BE2C (cell line): ENCODE measurements around the gene TAF6.

ENCODE experiments used
- DNase-seq: peaks from one replicate; pipeline ENCODE4 v3.0.0-alpha.2; 2020
- H3K27me3 ChIP-seq: fragments of 250-450 bp; sonication (Bioruptor Pico); 2 replicates; pipeline ENCODE4 v1.5.1; 2020; ENCODE audit warnings: mild to moderate bottlenecking
- H3K36me3 ChIP-seq: fragments of 250-450 bp; sonication (Bioruptor Pico); 2 replicates; pipeline ENCODE4 v1.5.1; 2020; ENCODE audit warnings: mild to moderate bottlenecking
- H3K4me1 ChIP-seq: fragments of 250-450 bp; sonication (Bioruptor Pico); 2 replicates; pipeline ENCODE4 v1.5.1; 2020
- H3K4me3 ChIP-seq: 2 replicates; pipeline ENCODE4 v1.5.1; 2011; ENCODE audit warnings: low read depth, low read length
- H3K9me3 ChIP-seq: fragments of 250-450 bp; sonication (Bioruptor Pico); 2 replicates; pipeline ENCODE4 v1.5.1; 2020
- TF ChIP-seq, protein P1 (sequence below): IDR thresholded peaks from 2 replicates; pipeline ENCODE4 v1.5.1; 2012; ENCODE audit warnings: mild to moderate bottlenecking, low read depth, low read length

The TAF6 gene

DNA sequence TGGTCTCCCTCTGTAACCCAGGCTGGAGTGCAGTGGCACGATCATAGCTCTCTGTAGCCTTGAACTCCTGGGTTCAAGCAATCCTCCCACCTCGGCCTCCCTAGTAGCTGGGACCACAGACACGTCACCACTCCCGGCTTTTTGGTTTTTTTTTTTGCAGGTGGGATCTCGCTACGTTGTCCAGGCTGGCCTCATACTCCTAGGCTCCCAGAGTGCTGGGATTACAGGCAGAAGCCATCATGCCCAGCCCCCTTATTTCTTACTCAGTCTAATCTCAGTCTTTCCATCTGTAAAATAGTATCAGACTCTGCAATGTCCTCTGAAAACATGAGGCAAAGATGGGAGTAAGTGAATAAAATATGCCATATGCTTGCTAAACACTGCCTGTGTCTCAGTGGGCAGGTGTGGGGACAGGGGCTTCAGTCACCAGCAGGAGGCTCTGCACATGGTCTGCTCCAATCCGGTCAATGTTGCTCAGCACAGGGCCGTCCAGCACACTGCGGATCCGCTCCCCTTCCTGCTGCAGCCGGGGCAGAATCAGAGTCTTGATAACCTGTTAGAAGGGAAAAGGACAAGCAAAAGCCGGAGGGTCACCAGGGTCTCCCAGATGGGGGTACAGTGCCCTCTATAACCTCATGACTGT is 9.5 kb downstream of the TAF6 start:
- Histone ChIP-seq H3K4me1 (no peaks in the 10 kb centered on the region), H3K9me3 (no peaks in the 10 kb centered on the region), H3K27me3 (no peaks in the 10 kb centered on the region), H3K4me3 (no peak overlapping the region), H3K36me3 (peaks cover 55% of the 10 kb centered on the region)
- DNase-seq: no peak
- TF ChIP-seq, protein P1, sequence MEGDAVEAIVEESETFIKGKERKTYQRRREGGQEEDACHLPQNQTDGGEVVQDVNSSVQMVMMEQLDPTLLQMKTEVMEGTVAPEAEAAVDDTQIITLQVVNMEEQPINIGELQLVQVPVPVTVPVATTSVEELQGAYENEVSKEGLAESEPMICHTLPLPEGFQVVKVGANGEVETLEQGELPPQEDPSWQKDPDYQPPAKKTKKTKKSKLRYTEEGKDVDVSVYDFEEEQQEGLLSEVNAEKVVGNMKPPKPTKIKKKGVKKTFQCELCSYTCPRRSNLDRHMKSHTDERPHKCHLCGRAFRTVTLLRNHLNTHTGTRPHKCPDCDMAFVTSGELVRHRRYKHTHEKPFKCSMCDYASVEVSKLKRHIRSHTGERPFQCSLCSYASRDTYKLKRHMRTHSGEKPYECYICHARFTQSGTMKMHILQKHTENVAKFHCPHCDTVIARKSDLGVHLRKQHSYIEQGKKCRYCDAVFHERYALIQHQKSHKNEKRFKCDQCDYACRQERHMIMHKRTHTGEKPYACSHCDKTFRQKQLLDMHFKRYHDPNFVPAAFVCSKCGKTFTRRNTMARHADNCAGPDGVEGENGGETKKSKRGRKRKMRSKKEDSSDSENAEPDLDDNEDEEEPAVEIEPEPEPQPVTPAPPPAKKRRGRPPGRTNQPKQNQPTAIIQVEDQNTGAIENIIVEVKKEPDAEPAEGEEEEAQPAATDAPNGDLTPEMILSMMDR: peak; percentile 27

GRCh38 chr7:100107890-100108289 is 11.3 kb downstream of the TAF6 start:
- TF ChIP-seq, protein P1: no peak
- Histone ChIP-seq H3K27me3 (no peaks in the 10 kb centered on the region), H3K9me3 (no peaks in the 10 kb centered on the region), H3K36me3 (peaks cover 46% of the 10 kb centered on the region), H3K4me1 (no peaks in the 10 kb centered on the region), H3K4me3 (no peak overlapping the region)
- no peak for DNase-seq

DNA sequence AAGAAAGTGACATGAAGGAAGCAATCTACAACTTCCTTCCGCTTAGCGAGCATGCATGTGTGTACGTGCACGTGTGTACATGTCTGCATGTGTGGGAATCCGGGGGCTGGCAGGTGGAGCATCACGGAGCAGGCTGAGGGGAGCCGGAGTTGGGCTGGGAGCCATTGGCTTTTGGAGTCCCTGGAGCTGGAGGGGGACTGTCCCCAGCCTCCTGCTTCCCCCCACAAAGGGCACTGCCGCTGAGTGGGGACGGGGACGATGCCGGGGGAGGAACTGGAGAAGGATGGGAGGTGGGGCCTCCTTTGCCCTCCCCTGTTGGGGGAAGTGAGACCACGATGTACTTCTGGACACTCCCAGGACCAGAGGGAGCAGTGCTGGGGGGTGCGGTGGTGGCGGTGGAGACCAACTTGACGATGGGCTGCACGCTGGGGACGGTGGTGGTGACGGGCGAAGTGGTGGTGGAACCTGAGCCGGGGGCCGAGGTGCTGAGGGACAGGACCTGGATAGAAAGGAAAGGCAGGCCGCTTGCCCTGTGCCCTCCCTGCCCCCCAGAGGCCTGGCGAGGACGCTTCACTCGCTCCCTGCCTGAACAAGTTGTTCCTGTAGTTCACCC is 11.9 kb downstream of the TAF6 start:
- TF ChIP-seq, protein P1: no peak
- Histone ChIP-seq H3K27me3 (no peaks in the 10 kb centered on the region), H3K36me3 (peaks cover 41% of the 10 kb centered on the region), H3K9me3 (no peaks in the 10 kb centered on the region), H3K4me3 (no peak overlapping the region), H3K4me1 (no peaks in the 10 kb centered on the region)
- no peak for DNase-seq

GRCh38 chr7:100106633-100107032 is 12.5 kb downstream of the TAF6 start:
- Histone ChIP-seq H3K9me3 (no peaks in the 10 kb centered on the region), H3K36me3 (peaks cover 38% of the 10 kb centered on the region), H3K4me1 (no peaks in the 10 kb centered on the region), H3K27me3 (no peaks in the 10 kb centered on the region), H3K4me3 (no peak overlapping the region)
- TF ChIP-seq, protein P1: no peak
- DNase-seq: no peak

DNA sequence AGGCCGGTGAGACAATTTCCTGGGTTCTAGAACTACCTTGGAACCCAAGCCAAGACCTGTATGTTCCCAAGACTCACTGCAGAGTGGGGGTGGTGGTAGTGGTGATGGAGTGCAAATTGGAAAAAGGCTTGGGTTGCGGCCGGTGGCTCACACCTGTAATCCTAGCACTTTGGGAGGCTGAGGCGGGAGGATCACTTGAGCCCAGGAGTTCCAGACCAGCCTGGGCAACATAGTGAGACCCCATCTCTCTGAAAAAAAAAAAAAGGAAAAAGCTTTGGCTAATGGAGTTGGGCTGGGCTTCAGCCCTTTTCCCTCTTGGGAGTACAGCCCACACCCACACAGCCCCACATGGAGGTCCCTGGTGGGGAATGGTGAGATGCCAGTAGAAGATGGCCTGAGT is 13.6 kb downstream of the TAF6 start:
- TF ChIP-seq, protein P1: no peak
- Histone ChIP-seq H3K4me1 (no peaks in the 10 kb centered on the region), H3K36me3 (peaks cover 30% of the 10 kb centered on the region), H3K27me3 (no peaks in the 10 kb centered on the region), H3K9me3 (no peaks in the 10 kb centered on the region), H3K4me3 (no peak overlapping the region)
- DNase-seq: no peak

DNA sequence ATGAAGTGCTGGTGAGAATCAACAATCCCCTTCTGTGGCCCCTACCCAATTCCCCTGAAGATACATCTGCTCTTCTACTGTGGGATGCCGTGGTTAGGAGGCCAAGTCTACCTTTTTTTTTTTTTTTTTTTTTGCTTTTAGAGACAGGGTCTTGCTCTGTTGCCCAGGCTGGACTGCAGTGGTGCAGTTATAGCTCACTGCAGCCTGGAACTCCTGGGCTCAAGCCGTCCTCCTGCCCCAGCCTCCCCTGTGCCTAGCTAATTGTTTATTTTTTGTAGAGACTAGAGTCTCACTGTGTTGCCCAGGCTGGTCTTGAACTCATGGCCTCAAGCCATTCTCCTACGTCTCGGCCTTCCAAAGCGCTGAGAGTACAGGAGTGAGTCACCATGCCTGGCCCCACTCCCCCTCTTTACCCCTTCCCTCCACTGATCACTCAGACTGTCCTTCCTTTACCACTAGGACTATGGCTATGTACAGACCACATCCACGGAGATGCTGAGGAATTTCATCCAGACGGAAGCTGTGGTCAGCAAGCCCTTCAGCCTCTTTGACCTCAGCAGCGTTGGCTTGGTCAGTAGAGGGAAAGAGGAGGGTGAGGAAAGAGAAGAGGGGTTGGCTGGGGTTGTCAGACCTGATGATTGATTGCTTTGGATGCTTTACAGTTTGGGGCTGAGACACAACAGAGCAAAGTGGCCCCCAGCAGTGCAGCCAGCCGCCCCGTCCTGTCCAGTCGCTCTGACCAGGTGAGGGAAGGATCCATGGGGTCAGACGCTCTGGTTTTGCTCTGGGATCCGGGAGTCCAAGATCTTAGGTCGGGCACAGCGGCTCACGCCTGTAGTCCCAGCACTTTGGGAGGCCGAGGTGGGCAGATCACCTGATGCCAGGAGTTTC is 16.0 kb downstream of the TAF6 start:
- Histone ChIP-seq H3K36me3 (peaks cover 34% of the 10 kb centered on the region), H3K9me3 (no peaks in the 10 kb centered on the region), H3K4me3 (no peak overlapping the region), H3K27me3 (no peaks in the 10 kb centered on the region), H3K4me1 (no peaks in the 10 kb centered on the region)
- no peak for DNase-seq
- TF ChIP-seq, protein P1: no peak
